ENCODE measurements around the gene CCNG1.

The CCNG1 gene

GRCh38 chr5:163489055-163489744 is 51.8 kb downstream of the CCNG1 start:
- no peak for DNase-seq (ENCODE audit: low read depth, low spot score)

- no peak for DNase-seq (ENCODE audit: low read depth, low spot score)
These were observed 52.3 kb downstream of the CCNG1 start for GRCh38 chr5:163489745-163490075.

All from astrocyte of the hippocampus (primary cell).